Lower leg skin (tissue), 3 donors: Measurements from ENCODE around the gene ANK3.

Experiments used
- POLR2A ChIP-seq, 2 donors: fragments of 450-650 bp; IDR thresholded peaks; one replicate each; pipeline ENCODE4 v1.6.1; 2016 to 2017; ENCODE audit warnings: antibody characterized with exemption in 2 of 2, mild to moderate bottlenecking in 1 of 2, moderate library complexity in 1 of 2
- TF ChIP-seq, protein P1 (sequence below), 3 donors: fragments of 450-650 bp; IDR thresholded peaks; one replicate each; pipeline ENCODE4 v1.5.1; 2016; ENCODE audit warnings: antibody characterized with exemption in 3 of 3, mild to moderate bottlenecking in 3 of 3, moderate library complexity in 2 of 3

DNA sequence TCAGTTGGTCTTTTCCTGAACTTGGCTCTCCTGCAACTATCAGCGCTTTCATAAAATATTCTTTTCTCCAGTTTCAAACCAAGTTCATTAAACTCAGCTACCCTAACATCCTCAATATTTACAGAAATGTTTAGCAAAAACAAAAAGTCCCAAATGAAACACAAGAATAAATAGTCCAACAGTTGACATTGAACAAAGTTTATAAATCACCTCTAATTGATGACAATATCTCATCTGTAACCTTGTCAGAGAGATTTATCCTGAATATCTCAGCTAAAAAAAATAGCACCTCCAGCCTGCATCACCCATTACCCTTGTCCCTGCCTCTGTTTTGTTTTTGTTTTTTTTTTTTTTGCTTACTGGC is 76.1 kb downstream of the ANK3 start:
- TF ChIP-seq, protein P1, sequence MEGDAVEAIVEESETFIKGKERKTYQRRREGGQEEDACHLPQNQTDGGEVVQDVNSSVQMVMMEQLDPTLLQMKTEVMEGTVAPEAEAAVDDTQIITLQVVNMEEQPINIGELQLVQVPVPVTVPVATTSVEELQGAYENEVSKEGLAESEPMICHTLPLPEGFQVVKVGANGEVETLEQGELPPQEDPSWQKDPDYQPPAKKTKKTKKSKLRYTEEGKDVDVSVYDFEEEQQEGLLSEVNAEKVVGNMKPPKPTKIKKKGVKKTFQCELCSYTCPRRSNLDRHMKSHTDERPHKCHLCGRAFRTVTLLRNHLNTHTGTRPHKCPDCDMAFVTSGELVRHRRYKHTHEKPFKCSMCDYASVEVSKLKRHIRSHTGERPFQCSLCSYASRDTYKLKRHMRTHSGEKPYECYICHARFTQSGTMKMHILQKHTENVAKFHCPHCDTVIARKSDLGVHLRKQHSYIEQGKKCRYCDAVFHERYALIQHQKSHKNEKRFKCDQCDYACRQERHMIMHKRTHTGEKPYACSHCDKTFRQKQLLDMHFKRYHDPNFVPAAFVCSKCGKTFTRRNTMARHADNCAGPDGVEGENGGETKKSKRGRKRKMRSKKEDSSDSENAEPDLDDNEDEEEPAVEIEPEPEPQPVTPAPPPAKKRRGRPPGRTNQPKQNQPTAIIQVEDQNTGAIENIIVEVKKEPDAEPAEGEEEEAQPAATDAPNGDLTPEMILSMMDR (IDR thresholded peaks at IDR 0.05) = no peak
- TF ChIP-seq POLR2A (IDR thresholded peaks at IDR 0.05) = no peak
